Prostate gland (tissue), 2 donors: ENCODE measurements around the gene CTNNA2. TPM values are rescaled to one million over a fixed set of nuclear protein-coding genes. Genes with fewer than 3 reads are reported as not detected.

Source experiments
- DNase-seq: peaks from one replicate; pipeline ENCODE4 v3.0.0-alpha.2; 2019; ENCODE audit warnings: low spot score
- H3K27ac ChIP-seq, 2 donors: fragments of 200-600 bp; sonication (generic); 2 replicates each; pipeline ENCODE4 v1.5.1; 2017 to 2019
- H3K27me3 ChIP-seq: fragments of 200-600 bp; sonication (generic); replicated peaks from 2 replicates; pipeline ENCODE4 v1.5.1; 2019; ENCODE audit not compliant: insufficient read depth
- H3K36me3 ChIP-seq, 2 donors: fragments of 200-600 bp; sonication (generic); 1 replicate in 1 of 2; 2 replicates in 1 of 2; pipeline versions ENCODE4 v1.5.1 to v1.8.1; 2017 to 2019
- H3K4me1 ChIP-seq: fragments of 200-600 bp; sonication (generic); replicated peaks from 2 replicates; pipeline ENCODE4 v1.5.1; 2019
- H3K4me3 ChIP-seq, 2 donors: fragments of 200-600 bp; sonication (generic); 2 replicates each; pipeline ENCODE4 v1.5.1; 2017 to 2019
- H3K9me3 ChIP-seq: fragments of 200-600 bp; sonication (generic); 2 replicates; pipeline ENCODE4 v1.5.1; 2017
- POLR2A ChIP-seq: fragments of 450-650 bp; IDR thresholded peaks from one replicate; pipeline ENCODE4 v1.6.1; 2016; ENCODE audit warnings: antibody characterized with exemption, mild to moderate bottlenecking
- POLR2AphosphoS5 ChIP-seq: sonication (generic); formaldehyde crosslinking; IDR thresholded peaks from one replicate; pipeline ENCODE4 v1.6.1; 2017; ENCODE audit warnings: antibody characterized with exemption
- WGBS: methylation state at CpG from one replicate; pipeline ENCODE4 v1.1.5; 2018; 5-methylcytosine and 5-hydroxymethylcytosine counted together
- intact Hi-C: fragments of 100-400 bp; cut with DNase I; formaldehyde crosslinking; loops from one replicate; pipeline ENCODE4 v1.14.2; 2022
- total RNA-seq, 2 donors: library from RNA; depleted of rRNA; stranded (reverse); fragments of >200 nt; gene quantifications; one replicate each; pipeline ENCODE4 v1.1.0, GENCODE V29; 2016
- TF ChIP-seq, protein P1 (sequence below), 4 experiments: fragments of 200-600 bp in 2 of 4; fragments of 450-650 bp in 2 of 4; sonication (generic) in 2 of 4; IDR thresholded peaks; 1 replicate in 3 of 4; 2 replicates in 1 of 4; pipeline ENCODE4 v1.5.1; 2016 to 2019; ENCODE audit warnings: antibody characterized with exemption in 4 of 4, mild to moderate bottlenecking in 2 of 4, moderate library complexity in 2 of 4

CTNNA2 gene
- total RNA-seq, 2 donors from 2014 or later: 24.3 TPM; not detected in 1

GRCh38 chr2:79950526-79950925, 437.7 kb downstream of the CTNNA2 start:
- Histone ChIP-seq H3K27ac (no peak overlapping the region), H3K36me3 (no peaks in the 10 kb centered on the region), H3K27me3 (no peaks in the 10 kb centered on the region), H3K4me3 (no peak overlapping the region), H3K4me1 (no peaks in the 10 kb centered on the region), H3K9me3 (no peaks in the 10 kb centered on the region)
- TF ChIP-seq, protein P1, sequence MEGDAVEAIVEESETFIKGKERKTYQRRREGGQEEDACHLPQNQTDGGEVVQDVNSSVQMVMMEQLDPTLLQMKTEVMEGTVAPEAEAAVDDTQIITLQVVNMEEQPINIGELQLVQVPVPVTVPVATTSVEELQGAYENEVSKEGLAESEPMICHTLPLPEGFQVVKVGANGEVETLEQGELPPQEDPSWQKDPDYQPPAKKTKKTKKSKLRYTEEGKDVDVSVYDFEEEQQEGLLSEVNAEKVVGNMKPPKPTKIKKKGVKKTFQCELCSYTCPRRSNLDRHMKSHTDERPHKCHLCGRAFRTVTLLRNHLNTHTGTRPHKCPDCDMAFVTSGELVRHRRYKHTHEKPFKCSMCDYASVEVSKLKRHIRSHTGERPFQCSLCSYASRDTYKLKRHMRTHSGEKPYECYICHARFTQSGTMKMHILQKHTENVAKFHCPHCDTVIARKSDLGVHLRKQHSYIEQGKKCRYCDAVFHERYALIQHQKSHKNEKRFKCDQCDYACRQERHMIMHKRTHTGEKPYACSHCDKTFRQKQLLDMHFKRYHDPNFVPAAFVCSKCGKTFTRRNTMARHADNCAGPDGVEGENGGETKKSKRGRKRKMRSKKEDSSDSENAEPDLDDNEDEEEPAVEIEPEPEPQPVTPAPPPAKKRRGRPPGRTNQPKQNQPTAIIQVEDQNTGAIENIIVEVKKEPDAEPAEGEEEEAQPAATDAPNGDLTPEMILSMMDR (IDR thresholded peaks at IDR 0.05): no peak
- no peak for TF ChIP-seq POLR2AphosphoS5
- intact Hi-C loops: no loop called here
- no peak for DNase-seq
- 63% methylated on average over 3 of the region's 3 CpGs for WGBS

GRCh38 chr2:79952616-79953015, 439.8 kb downstream of the CTNNA2 start:
- Histone ChIP-seq H3K27ac (no peak overlapping the region), H3K9me3 (no peaks in the 10 kb centered on the region), H3K36me3 (no peaks in the 10 kb centered on the region), H3K4me1 (no peaks in the 10 kb centered on the region), H3K4me3 (no peak overlapping the region), H3K27me3 (no peaks in the 10 kb centered on the region)
- DNase-seq: no peak
- WGBS: 53% methylated on average over 3 of the region's 3 CpGs
- intact Hi-C loops: no loop called here
- TF ChIP-seq POLR2A (no peak), POLR2AphosphoS5 (no peak)
- TF ChIP-seq, protein P1 (IDR thresholded peaks at IDR 0.05): no peak

GRCh38 chr2:79960035-79960434, 447.2 kb downstream of the CTNNA2 start:
- DNase-seq: no peak
- no peaks in the 10 kb centered on the region for H3K36me3 ChIP-seq
- H3K27me3 ChIP-seq: no peaks in the 10 kb centered on the region
- H3K27ac ChIP-seq: no peak overlapping the region
- TF ChIP-seq POLR2AphosphoS5: no peak
- TF ChIP-seq POLR2A: no peak
- TF ChIP-seq, protein P1 (IDR thresholded peaks at IDR 0.05): no peak
- no peaks in the 10 kb centered on the region for H3K9me3 ChIP-seq
- intact Hi-C loops: no loop called here
- no peak overlapping the region for H3K4me3 ChIP-seq
- no peaks in the 10 kb centered on the region for H3K4me1 ChIP-seq

GRCh38 chr2:79960519-79960918, 447.7 kb downstream of the CTNNA2 start:
- intact Hi-C loops: no loop called here
- no peak for TF ChIP-seq POLR2A
- Histone ChIP-seq H3K4me3 (no peak overlapping the region), H3K4me1 (no peaks in the 10 kb centered on the region), H3K36me3 (no peaks in the 10 kb centered on the region), H3K27ac (no peak overlapping the region), H3K27me3 (no peaks in the 10 kb centered on the region), H3K9me3 (no peaks in the 10 kb centered on the region)
- DNase-seq: no peak
- WGBS: 22% methylated on average over 4 of the region's 4 CpGs

DNA sequence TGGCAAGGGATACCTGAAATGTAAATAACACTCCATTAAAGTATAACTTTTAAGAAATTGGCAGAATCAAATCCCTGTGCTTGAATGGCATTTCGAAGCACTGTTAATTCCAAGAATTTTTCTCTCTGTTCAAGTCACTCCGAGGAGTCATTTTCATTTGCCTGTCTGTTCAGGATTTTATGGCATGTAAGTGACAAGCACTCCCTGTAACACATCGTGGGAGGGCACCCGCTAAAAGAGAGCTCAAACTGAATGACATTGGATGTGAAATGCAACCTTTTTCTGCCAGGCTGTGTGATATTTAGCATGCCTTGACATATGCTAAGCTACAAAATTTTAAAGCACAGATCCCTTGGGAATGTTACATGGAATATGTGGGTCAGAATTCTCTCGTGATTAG, 452.1 kb downstream of the CTNNA2 start:
- H3K27me3 ChIP-seq: no peaks in the 10 kb centered on the region
- intact Hi-C loops: no loop called here
- H3K27ac ChIP-seq: no peak overlapping the region
- TF ChIP-seq POLR2AphosphoS5: no peak
- 22% methylated on average over 5 of the region's 5 CpGs for WGBS
- H3K9me3 ChIP-seq: no peaks in the 10 kb centered on the region
- H3K4me3 ChIP-seq: no peak overlapping the region
- no peak for DNase-seq
- no peaks in the 10 kb centered on the region for H3K4me1 ChIP-seq
- no peaks in the 10 kb centered on the region for H3K36me3 ChIP-seq

GRCh38 chr2:79966369-79966768, 453.5 kb downstream of the CTNNA2 start:
- TF ChIP-seq POLR2A: no peak
- no peak for TF ChIP-seq POLR2AphosphoS5
- TF ChIP-seq, protein P1 (IDR thresholded peaks at IDR 0.05): no peak
- DNase-seq: no peak
- 49% methylated on average over 5 of the region's 5 CpGs for WGBS
- H3K9me3 ChIP-seq: no peaks in the 10 kb centered on the region
- no peak overlapping the region for H3K4me3 ChIP-seq
- no peaks in the 10 kb centered on the region for H3K27me3 ChIP-seq
- no peaks in the 10 kb centered on the region for H3K36me3 ChIP-seq
- intact Hi-C loops: no loop called here
- H3K27ac ChIP-seq: no peak overlapping the region
- H3K4me1 ChIP-seq: no peaks in the 10 kb centered on the region
